Mesothelial cell of epicardium (in vitro differentiated cells): ENCODE data around the gene KCNK6. TPM values are rescaled to one million over a fixed set of nuclear protein-coding genes. Genes with fewer than 3 reads are reported as not detected.
"Not testable (repeated sequence)": the region's sequence is repeated elsewhere in the genome, so short reads cannot be mapped to it uniquely, and the experiment has no call there.

Experiments used
- DNase-seq, 2 experiments: peaks; one replicate each; pipeline ENCODE4 v3.0.0; 2021; ENCODE audit warnings: low spot score in 2 of 2; ENCODE audit not compliant: unreplicated experiment in 2 of 2
- H3K27ac Mint-ChIP-seq: 2 replicates; pipeline ENCODE4 v1.8.0; 2021; ENCODE audit warnings: mixed read lengths
- H3K27me3 Mint-ChIP-seq: 2 replicates; pipeline ENCODE4 v1.8.0; 2021; ENCODE audit warnings: low read depth, mixed read lengths
- H3K36me3 Mint-ChIP-seq: 2 replicates; pipeline ENCODE4 v1.8.0; 2021; ENCODE audit warnings: mixed read lengths
- H3K4me1 Mint-ChIP-seq: 2 replicates; pipeline ENCODE4 v1.8.0; 2021; ENCODE audit warnings: mixed read lengths
- H3K4me3 Mint-ChIP-seq: 2 replicates; pipeline ENCODE4 v1.8.0; 2021; ENCODE audit warnings: mild to moderate bottlenecking, moderate library complexity, mixed read lengths
- H3K9me3 Mint-ChIP-seq: 2 replicates; pipeline ENCODE4 v1.8.0; 2021; ENCODE audit warnings: mixed read lengths
- CTCF ChIP-seq: fragments of 200-600 bp; sonication (generic); IDR thresholded peaks from one replicate; pipeline ENCODE4 v1.5.0; 2021; ENCODE audit warnings: antibody characterized with exemption; ENCODE audit not compliant: unreplicated experiment
- total RNA-seq: library from RNA; stranded (reverse); gene quantifications from 3 replicates; pipeline ENCODE4 v1.2.1, GENCODE V29; 2021

KCNK6 gene
- total RNA-seq, 1 donor from 2014 or later: 2.9 TPM

- peaks cover under 1% of the 10 kb centered on the region for H3K4me1 Mint-ChIP-seq
- no peak for TF ChIP-seq CTCF
- H3K27me3 Mint-ChIP-seq: no peaks in the 10 kb centered on the region
- no peak for DNase-seq
- H3K9me3 Mint-ChIP-seq: no peaks in the 10 kb centered on the region
- no peak overlapping the region for H3K4me3 Mint-ChIP-seq
- H3K36me3 Mint-ChIP-seq: no peaks in the 10 kb centered on the region
- H3K27ac Mint-ChIP-seq: no peak overlapping the region
Observed at GRCh38 chr19:38331728-38332127, 12.1 kb downstream of the KCNK6 start.

GRCh38 chr19:38333245-38333644, 13.6 kb downstream of the KCNK6 start:
- Mint-ChIP-seq H3K36me3 (no peaks in the 10 kb centered on the region), H3K27ac (no peak overlapping the region), H3K9me3 (no peaks in the 10 kb centered on the region), H3K4me1 (peaks cover 8% of the 10 kb centered on the region), H3K4me3 (no peak overlapping the region), H3K27me3 (no peaks in the 10 kb centered on the region)
- TF ChIP-seq CTCF: no peak
- DNase-seq: no peak

GRCh38 chr19:38335949-38336637, 16.4 kb downstream of the KCNK6 start:
- peak overlapping the region; percentile 87 for H3K4me3 Mint-ChIP-seq
- peak; percentile 87 to 94 for DNase-seq
- H3K27ac Mint-ChIP-seq: peak overlapping the region; percentile 99
- peaks cover 4% of the 10 kb centered on the region for H3K36me3 Mint-ChIP-seq
- no peak for TF ChIP-seq CTCF
- no peaks in the 10 kb centered on the region for H3K27me3 Mint-ChIP-seq
- H3K9me3 Mint-ChIP-seq: no peaks in the 10 kb centered on the region
- H3K4me1 Mint-ChIP-seq: peaks cover 15% of the 10 kb centered on the region

- TF ChIP-seq CTCF: no peak
- peaks cover 4% of the 10 kb centered on the region for H3K36me3 Mint-ChIP-seq
Observed at GRCh38 chr19:38336638-38337359, 17.2 kb downstream of the KCNK6 start.

GRCh38 chr19:38337360-38337653, 17.7 kb downstream of the KCNK6 start:
- Mint-ChIP-seq H3K27ac (peak overlapping the region; percentile 99), H3K36me3 (peaks cover 4% of the 10 kb centered on the region), H3K4me3 (peak overlapping the region; percentile 87), H3K27me3 (no peaks in the 10 kb centered on the region), H3K4me1 (peaks cover 15% of the 10 kb centered on the region), H3K9me3 (no peaks in the 10 kb centered on the region)
- no peak for TF ChIP-seq CTCF
- no peak for DNase-seq

More at GRCh38 chr19:38336638-38337359, 17.2 kb downstream of the KCNK6 start:
- H3K4me3 Mint-ChIP-seq: peak overlapping the region; percentile 87
- H3K9me3 Mint-ChIP-seq: no peaks in the 10 kb centered on the region
- no peaks in the 10 kb centered on the region for H3K27me3 Mint-ChIP-seq
- peak overlapping the region; percentile 99 for H3K27ac Mint-ChIP-seq
- DNase-seq: peak; percentile 89 to 94
- H3K4me1 Mint-ChIP-seq: peaks cover 15% of the 10 kb centered on the region

- Mint-ChIP-seq H3K4me1 (peaks cover 15% of the 10 kb centered on the region), H3K4me3 (peak overlapping the region; percentile 44), H3K27ac (peak overlapping the region; percentile 61)
- H3K9me3 Mint-ChIP-seq, H3K27me3 Mint-ChIP-seq, H3K36me3 Mint-ChIP-seq, DNase-seq: not testable (repeated sequence)
Observed at GRCh38 chr19:38339011-38339410, 19.4 kb downstream of the KCNK6 start.
